ENCODE data around the gene C10orf71.

C10orf71 gene

GRCh38 chr10:49322371-49323170 is 23.6 kb downstream of the C10orf71 start:
- Mint-ChIP-seq H3K27me3 (ENCODE audit: low read depth, poor library complexity) (peaks cover 14% of the 10 kb centered on the region), H3K9me3 (no peaks in the 10 kb centered on the region), H3K36me3 (ENCODE audit: low read depth) (no peaks in the 10 kb centered on the region), H3K27ac (no peak overlapping the region), H3K4me3 (no peak overlapping the region), H3K4me1 (no peaks in the 10 kb centered on the region)
- DNase-seq, result no peak
- TF ChIP-seq CTCF (IDR thresholded peaks at IDR 0.05), result no peak

GRCh38 chr10:49323171-49323895 is 24.4 kb downstream of the C10orf71 start:
- no peaks in the 10 kb centered on the region for H3K4me1 Mint-ChIP-seq
- no peaks in the 10 kb centered on the region for H3K9me3 Mint-ChIP-seq
- no peak for TF ChIP-seq CTCF (IDR thresholded peaks at IDR 0.05)
- H3K27me3 Mint-ChIP-seq (ENCODE audit: low read depth, poor library complexity), result peaks cover 14% of the 10 kb centered on the region
- no peak overlapping the region for H3K27ac Mint-ChIP-seq
- H3K36me3 Mint-ChIP-seq (ENCODE audit: low read depth), result no peaks in the 10 kb centered on the region
- H3K4me3 Mint-ChIP-seq, result no peak overlapping the region
- no peak for DNase-seq

DNA sequence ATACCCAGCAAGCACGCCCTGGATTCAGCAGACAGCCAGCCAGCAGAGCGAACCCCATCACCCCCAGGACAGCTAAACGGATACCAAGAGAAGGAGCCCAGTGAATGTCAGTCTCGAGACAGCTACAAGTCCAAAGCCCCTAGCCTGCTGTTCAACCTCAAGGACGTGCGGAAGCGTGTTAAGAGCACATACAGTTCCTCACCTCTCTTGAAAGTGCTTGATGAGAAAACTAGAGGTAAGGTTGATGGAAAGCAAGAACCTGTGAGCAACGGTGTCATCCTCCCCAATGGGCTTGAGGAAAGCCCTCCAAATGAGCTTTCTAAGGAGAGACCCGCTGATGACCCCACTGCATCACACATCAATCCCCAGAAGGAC is 24.9 kb downstream of the C10orf71 start:
- Mint-ChIP-seq H3K27me3 (ENCODE audit: low read depth, poor library complexity) (peaks cover 15% of the 10 kb centered on the region), H3K9me3 (no peaks in the 10 kb centered on the region), H3K36me3 (ENCODE audit: low read depth) (no peaks in the 10 kb centered on the region), H3K27ac (no peak overlapping the region), H3K4me1 (no peaks in the 10 kb centered on the region), H3K4me3 (no peak overlapping the region)
- no peak for DNase-seq
- no peak for TF ChIP-seq CTCF (IDR thresholded peaks at IDR 0.05)

GRCh38 chr10:49324711-49325110 is 25.7 kb downstream of the C10orf71 start:
- Mint-ChIP-seq H3K4me3 (no peak overlapping the region), H3K4me1 (no peaks in the 10 kb centered on the region), H3K27me3 (ENCODE audit: low read depth, poor library complexity) (peaks cover 19% of the 10 kb centered on the region), H3K36me3 (ENCODE audit: low read depth) (no peaks in the 10 kb centered on the region), H3K9me3 (no peaks in the 10 kb centered on the region), H3K27ac (no peak overlapping the region)
- no peak for DNase-seq
- no peak for TF ChIP-seq CTCF (IDR thresholded peaks at IDR 0.05)

- no peak overlapping the region for H3K4me3 Mint-ChIP-seq
- no peak for DNase-seq
- no peak overlapping the region for H3K27ac Mint-ChIP-seq
- H3K27me3 Mint-ChIP-seq (ENCODE audit: low read depth, poor library complexity), result peaks cover 19% of the 10 kb centered on the region
- H3K4me1 Mint-ChIP-seq, result no peaks in the 10 kb centered on the region
- H3K9me3 Mint-ChIP-seq, result no peaks in the 10 kb centered on the region
- no peak for TF ChIP-seq CTCF (IDR thresholded peaks at IDR 0.05)
- H3K36me3 Mint-ChIP-seq (ENCODE audit: low read depth), result no peaks in the 10 kb centered on the region
Measured at GRCh38 chr10:49325131-49325915, 26.4 kb downstream of the C10orf71 start.
